ENCODE measurements around the gene KY. TPM values are rescaled to one million over a fixed set of nuclear protein-coding genes. Genes with fewer than 3 reads are reported as not detected.

The KY gene
- polyA plus RNA-seq, 1 donor (not counting 4 experiments of a cell fraction or from before 2014, with no cell fraction given), result not detected

DNA sequence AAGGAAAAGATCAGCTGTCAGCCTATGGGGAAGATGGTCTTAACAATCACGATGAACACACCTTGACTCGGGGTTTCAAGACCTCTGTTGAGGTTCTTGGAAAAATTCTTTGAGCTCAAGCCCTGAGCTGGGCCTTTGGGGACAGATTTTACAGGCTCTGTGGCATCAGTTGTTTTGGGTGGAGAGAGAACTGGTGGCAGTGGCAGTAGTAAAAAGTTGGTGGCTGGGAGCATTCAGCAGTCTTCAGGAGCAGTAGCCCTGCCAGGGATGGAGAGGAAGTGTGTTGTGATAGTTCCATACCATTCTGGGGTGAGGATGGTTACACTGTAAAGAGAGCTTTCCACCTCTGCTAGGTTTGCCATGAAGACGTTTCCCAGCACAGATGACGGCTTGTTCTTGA, 4.9 kb upstream of the KY start:
- no peak overlapping the region for H3K27ac ChIP-seq (ENCODE audit: control insufficient read depth, insufficient read depth, low read length)
- no peak overlapping the region for H3K4me2 ChIP-seq (ENCODE audit: control insufficient read depth, extremely low read depth, insufficient read depth, low read depth, low read length)
- no peak overlapping the region for H2AFZ ChIP-seq (ENCODE audit: control insufficient read depth, low read length)
- no peaks in the 10 kb centered on the region for H3K79me2 ChIP-seq (ENCODE audit: control insufficient read depth, insufficient read depth, low read length)
- H3K9ac ChIP-seq (ENCODE audit: control insufficient read depth, extremely low read depth, insufficient read depth, low read length), result no peak overlapping the region
- no peak overlapping the region for H3K4me3 ChIP-seq (ENCODE audit: control insufficient read depth in 2 of 3, extremely low read depth in 1 of 3, insufficient read depth in 2 of 3, low read depth in 1 of 3, low read length in 3 of 3)
- H3K4me1 ChIP-seq (ENCODE audit: control insufficient read depth, extremely low read depth, insufficient read depth, low read length), result peaks cover 11% of the 10 kb centered on the region
- H4K20me1 ChIP-seq (ENCODE audit: control insufficient read depth, extremely low read depth, insufficient read depth, low read length), result no peaks in the 10 kb centered on the region
- FAIRE-seq (no peak), DNase-seq (ENCODE audit: low read depth, low spot score) (no peak)
- no peaks in the 10 kb centered on the region for H3K9me3 ChIP-seq (ENCODE audit: control insufficient read depth, low read depth, low read length)
- no peaks in the 10 kb centered on the region for H3K36me3 ChIP-seq (ENCODE audit: control insufficient read depth in 2 of 2, extremely low read depth in 1 of 2, insufficient read depth in 2 of 2, low read length in 2 of 2)
- no peaks in the 10 kb centered on the region for H3K9me1 ChIP-seq (ENCODE audit: control insufficient read depth, extremely low read depth, insufficient read depth, low read length)
- H3K27me3 ChIP-seq (ENCODE audit: control insufficient read depth, extremely low read depth, insufficient read depth, low read length), result peaks cover 11% of the 10 kb centered on the region
- dilution Hi-C loops (cut with MboI; ENCODE audit: extremely low pct_ligation_motif_present, low sequenced_read_pairs), result no loop called here
- TF ChIP-seq EZH2 (IDR thresholded peaks at IDR 0.05; ENCODE audit: low read length), result no peak
- TF ChIP-seq, protein P1, sequence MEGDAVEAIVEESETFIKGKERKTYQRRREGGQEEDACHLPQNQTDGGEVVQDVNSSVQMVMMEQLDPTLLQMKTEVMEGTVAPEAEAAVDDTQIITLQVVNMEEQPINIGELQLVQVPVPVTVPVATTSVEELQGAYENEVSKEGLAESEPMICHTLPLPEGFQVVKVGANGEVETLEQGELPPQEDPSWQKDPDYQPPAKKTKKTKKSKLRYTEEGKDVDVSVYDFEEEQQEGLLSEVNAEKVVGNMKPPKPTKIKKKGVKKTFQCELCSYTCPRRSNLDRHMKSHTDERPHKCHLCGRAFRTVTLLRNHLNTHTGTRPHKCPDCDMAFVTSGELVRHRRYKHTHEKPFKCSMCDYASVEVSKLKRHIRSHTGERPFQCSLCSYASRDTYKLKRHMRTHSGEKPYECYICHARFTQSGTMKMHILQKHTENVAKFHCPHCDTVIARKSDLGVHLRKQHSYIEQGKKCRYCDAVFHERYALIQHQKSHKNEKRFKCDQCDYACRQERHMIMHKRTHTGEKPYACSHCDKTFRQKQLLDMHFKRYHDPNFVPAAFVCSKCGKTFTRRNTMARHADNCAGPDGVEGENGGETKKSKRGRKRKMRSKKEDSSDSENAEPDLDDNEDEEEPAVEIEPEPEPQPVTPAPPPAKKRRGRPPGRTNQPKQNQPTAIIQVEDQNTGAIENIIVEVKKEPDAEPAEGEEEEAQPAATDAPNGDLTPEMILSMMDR (optimal IDR thresholded peaks at IDR 0.05 in 1 of 3, IDR thresholded peaks at IDR 0.05 in 1 of 3, conservative IDR thresholded peaks at IDR 0.05 in 1 of 3; ENCODE audit: extremely low read depth in 1 of 3, insufficient read depth in 2 of 3, low read length in 3 of 3), result no peak

DNA sequence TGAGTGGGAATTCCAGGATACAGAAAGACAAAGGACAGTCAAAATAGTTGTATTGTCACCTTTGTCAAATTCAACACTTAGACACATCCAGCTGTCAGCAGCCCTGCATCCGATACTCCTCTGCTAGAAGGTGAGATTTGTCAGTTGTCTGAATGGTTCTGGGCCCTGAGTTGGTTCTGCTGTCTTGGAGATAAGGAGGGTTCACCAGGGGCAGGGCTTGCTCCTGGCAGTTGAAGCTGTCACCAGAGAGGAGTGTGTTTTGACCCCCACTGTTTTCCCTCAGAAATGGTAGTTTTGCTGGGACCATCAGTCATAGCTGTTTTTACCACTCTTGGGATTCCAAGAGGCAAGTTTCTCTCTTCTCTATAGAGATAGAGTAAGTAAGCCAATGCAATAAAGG, 3.2 kb upstream of the KY start:
- DNase-seq (ENCODE audit: low read depth, low spot score) (no peak), FAIRE-seq (no peak)
- Histone ChIP-seq H3K36me3 (ENCODE audit: control insufficient read depth in 2 of 2, extremely low read depth in 1 of 2, insufficient read depth in 2 of 2, low read length in 2 of 2) (no peaks in the 10 kb centered on the region), H4K20me1 (ENCODE audit: control insufficient read depth, extremely low read depth, insufficient read depth, low read length) (no peaks in the 10 kb centered on the region), H3K9me3 (ENCODE audit: control insufficient read depth, low read depth, low read length) (no peaks in the 10 kb centered on the region), H3K27me3 (ENCODE audit: control insufficient read depth, extremely low read depth, insufficient read depth, low read length) (peaks cover 11% of the 10 kb centered on the region), H3K4me1 (ENCODE audit: control insufficient read depth, extremely low read depth, insufficient read depth, low read length) (peaks cover 15% of the 10 kb centered on the region), H3K9me1 (ENCODE audit: control insufficient read depth, extremely low read depth, insufficient read depth, low read length) (no peaks in the 10 kb centered on the region), H3K4me3 (ENCODE audit: control insufficient read depth in 2 of 3, extremely low read depth in 1 of 3, insufficient read depth in 2 of 3, low read depth in 1 of 3, low read length in 3 of 3) (no peak overlapping the region), H3K4me2 (ENCODE audit: control insufficient read depth, extremely low read depth, insufficient read depth, low read depth, low read length) (no peak overlapping the region), H3K9ac (ENCODE audit: control insufficient read depth, extremely low read depth, insufficient read depth, low read length) (no peak overlapping the region), H2AFZ (ENCODE audit: control insufficient read depth, low read length) (no peak overlapping the region), H3K27ac (ENCODE audit: control insufficient read depth, insufficient read depth, low read length) (no peak overlapping the region), H3K79me2 (ENCODE audit: control insufficient read depth, insufficient read depth, low read length) (no peaks in the 10 kb centered on the region)
- dilution Hi-C loops (cut with MboI; ENCODE audit: extremely low pct_ligation_motif_present, low sequenced_read_pairs), result no loop called here
- no peak for TF ChIP-seq EZH2 (IDR thresholded peaks at IDR 0.05; ENCODE audit: low read length)
- TF ChIP-seq, protein P1 (optimal IDR thresholded peaks at IDR 0.05 in 1 of 3, IDR thresholded peaks at IDR 0.05 in 1 of 3, conservative IDR thresholded peaks at IDR 0.05 in 1 of 3; ENCODE audit: extremely low read depth in 1 of 3, insufficient read depth in 2 of 3, low read length in 3 of 3), result no peak

All from keratinocyte (primary cell).